Anterior cingulate cortex (tissue), 58 donors: ENCODE data around the gene CDHR1.
"Not testable (repeated sequence)": the region's sequence is repeated elsewhere in the genome, so short reads cannot be mapped to it uniquely, and the experiment has no call there.

ENCODE experiments used
- DNase-seq, 58 donors: peaks; one replicate each; lab custom pipeline; 2025; lab: John Stamatoyannopoulos, UW

Gene CDHR1

DNA sequence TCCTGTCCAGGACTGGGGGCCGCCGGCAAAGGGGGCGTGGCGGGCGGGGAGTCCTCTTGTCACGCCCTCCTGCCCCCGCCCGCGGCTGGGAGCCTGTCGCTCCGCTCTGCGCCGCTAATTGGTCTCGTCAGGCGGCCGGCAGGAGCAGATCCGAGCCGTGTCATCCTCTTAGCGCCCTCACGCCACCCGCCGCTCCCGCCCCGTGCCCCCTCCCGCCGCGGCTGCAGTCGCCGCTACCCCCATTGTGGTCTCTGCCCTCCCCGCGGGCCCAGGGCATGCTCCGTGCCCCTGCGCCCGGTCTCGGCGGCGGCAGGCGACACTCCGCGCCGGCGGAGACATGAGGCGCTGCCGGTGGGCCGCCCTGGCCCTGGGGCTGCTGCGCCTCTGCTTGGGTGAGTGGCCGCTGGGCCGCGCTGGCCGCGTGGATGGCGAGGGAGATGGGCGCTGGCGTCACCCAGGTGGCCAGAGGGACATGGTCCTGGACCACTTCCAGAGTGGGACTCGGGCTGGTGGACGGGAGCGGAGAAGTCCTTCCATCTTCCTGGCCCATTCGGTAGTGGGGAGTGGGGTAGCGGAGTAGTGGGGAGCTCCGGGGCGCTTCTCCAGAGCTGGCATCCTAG lies at the start of gene CDHR1:
Gene CDHR1 (plus strand): TSS at position 114 of the 620 bp plus-strand sequence. CDS start 224 bp downstream, at position 338.
- DNase-seq, result peak in 26 of 58 donors; percentile 9 to 72 (median 28)

DNA sequence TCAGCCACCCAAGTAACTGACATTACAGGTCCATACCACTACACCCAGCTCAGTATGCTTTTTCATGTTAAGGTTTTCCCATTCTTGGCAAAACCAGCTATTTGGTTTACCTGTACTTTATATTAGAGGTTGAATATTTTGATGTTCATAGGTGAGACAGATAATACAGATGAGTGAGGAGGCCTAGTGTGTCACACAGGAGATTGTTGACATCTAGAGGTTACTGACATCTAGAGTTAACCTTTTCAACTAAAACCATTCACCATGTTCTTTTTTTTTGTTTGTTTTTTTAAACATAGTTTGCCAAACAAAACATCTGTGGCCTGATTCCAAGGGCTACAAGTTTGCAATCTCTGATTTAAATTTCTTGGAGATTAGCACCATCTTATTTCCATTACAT lies 47.0 kb upstream of the CDHR1 start:
- DNase-seq, result no peak

DNA sequence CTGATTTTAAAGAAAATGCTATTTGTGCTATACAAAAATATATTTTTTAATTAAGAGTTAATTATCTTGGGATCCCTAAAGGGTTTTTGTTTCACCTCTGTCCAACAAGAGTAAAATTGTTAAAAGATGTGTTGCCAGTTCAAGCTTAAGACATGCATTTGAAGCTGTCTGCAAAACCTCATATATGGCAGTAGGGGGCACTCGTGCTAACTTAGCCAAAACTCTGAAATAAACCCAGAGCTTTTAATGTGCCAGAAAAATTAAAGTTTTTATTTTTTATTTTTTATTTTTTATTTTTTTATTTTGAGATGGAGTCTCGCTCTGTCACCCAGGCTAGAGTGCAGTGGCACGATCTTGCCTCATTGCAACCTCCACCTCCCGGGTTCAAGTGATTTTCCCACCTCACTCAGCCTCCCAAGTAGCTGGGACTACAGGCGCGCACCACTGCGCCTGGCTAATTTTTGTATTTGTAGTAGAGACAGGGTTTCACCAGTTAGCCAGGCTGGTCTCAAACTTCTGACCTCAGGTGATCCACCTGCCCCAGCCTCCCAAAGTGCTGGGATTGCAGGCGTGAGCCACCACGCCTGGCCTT lies 46.2 kb upstream of the CDHR1 start:
- peak in 1 of 58 donors; percentile 2 for DNase-seq

DNA sequence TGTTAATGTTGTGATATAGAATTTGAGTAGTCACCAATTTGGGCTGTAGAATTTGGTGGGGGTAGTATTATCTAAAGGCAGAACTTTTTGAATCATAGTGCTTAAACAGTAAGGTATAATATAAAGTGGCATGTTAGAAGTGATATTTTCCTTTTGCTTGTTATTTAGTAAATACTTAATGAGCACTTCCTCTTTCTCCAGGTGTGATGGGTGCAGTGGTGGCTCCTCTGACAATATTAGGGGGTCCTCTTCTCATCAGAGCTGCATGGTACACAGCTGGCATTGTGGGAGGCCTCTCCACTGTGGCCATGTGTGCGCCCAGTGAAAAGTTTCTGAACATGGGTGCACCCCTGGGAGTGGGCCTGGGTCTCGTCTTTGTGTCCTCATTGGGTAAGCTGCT lies 44.5 kb upstream of the CDHR1 start:
- DNase-seq, result no peak

DNA sequence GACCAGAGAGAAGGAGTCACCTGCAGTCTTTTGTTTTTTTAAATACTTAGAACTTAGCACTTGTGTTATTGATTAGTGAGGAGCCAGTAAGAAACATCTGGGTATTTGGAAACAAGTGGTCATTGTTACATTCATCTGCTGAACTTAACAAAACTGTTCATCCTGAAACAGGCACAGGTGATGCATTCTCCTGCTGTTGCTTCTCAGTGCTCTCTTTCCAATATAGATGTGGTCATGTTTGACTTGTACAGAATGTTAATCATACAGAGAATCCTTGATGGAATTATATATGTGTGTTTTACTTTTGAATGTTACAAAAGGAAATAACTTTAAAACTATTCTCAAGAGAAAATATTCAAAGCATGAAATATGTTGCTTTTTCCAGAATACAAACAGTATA lies 41.6 kb upstream of the CDHR1 start:
- no peak for DNase-seq

DNA sequence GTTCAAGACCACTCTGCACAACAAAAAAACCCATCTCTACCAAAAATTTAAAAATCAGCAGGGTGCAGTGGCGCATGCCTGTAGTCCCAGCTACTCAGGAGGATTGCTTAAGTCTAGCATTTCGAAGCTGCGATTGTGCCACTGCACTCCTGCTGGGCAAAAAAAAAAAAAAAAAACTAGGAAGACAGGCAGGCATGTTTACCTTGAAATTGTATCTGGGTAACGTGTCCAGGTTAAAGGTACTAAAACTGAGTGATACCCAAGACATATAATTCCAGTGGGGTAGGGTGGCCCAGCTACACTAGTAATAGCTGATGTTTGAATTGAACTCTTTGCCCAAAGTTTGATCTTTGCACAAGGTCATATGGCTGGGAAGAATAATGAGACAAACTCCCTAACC lies 38.8 kb upstream of the CDHR1 start:
- no peak for DNase-seq

- DNase-seq, result no peak
Measured at GRCh38 chr10:84156009-84156408, 38.3 kb upstream of the CDHR1 start.

DNA sequence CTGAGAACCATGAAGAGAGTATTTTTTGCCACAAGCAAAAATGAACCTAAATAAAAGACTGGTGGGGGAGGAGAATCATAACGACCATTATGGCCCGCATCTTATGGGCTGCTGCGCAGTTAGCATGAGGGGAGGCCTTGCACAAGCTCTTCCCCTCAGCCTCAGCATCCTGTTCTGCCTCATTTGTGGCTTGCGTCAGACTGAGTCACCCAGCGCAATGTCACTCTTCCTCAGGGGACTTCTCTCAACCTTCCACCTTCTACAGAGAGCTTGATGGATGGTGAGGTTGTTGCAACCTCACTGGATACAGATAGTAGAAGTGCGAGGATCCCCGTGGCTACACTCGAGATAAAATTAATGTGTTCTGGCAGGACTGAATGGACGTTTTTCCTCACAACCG lies 37.6 kb upstream of the CDHR1 start:
- DNase-seq, result no peak

- no peak for DNase-seq
Measured at GRCh38 chr10:84158061-84158460, 36.3 kb upstream of the CDHR1 start.

DNA sequence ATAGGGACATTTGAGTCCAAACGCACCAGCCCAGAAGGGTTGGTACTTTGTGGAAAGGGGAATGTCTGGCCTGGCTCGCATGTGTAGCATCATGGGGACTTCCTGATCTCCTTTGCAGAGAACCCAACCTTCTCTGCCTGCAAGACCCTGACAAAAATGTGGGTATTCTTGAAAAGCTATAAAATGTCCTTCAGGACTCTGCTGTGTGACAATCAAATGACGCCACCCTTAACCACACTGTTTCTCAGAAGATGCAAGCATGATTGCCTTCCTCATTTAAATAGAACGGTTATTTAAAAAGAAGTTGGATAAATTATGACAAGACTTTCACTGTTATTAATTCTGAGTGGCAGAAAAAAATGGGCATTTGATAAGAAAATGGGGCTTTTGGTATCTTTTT lies 35.8 kb upstream of the CDHR1 start:
- DNase-seq, result no peak

DNA sequence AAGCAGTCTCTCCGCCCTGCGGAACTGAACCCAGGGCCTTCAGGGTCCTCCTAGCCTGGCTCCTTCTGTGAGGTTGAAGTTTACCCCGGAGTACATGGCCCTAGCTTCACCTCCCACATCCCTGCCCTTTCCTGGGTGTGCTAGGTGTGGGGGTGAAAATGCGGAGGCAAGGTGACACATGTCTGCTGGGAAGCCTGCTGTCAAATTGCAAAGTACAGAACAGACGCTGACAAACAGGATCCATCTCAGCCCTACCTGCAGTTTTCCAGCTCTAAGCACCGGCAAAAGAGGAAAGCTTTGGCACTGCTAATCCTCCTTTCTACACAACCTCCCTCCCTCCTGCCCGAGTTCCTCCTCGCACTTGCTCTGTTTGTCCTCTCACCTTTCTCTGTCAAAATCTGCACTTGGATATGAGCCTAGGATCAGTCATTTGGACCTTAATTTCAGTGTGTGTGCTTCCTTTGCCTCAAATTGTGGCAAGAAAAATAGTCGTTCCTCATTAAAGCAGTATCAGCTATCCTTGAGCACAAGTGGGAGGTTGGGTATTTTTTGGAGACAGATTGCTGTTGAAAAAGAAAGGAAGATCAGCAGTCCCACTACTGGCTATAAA lies 35.2 kb upstream of the CDHR1 start:
- peak in 2 of 58 donors; percentile 21 to 35 for DNase-seq

DNA sequence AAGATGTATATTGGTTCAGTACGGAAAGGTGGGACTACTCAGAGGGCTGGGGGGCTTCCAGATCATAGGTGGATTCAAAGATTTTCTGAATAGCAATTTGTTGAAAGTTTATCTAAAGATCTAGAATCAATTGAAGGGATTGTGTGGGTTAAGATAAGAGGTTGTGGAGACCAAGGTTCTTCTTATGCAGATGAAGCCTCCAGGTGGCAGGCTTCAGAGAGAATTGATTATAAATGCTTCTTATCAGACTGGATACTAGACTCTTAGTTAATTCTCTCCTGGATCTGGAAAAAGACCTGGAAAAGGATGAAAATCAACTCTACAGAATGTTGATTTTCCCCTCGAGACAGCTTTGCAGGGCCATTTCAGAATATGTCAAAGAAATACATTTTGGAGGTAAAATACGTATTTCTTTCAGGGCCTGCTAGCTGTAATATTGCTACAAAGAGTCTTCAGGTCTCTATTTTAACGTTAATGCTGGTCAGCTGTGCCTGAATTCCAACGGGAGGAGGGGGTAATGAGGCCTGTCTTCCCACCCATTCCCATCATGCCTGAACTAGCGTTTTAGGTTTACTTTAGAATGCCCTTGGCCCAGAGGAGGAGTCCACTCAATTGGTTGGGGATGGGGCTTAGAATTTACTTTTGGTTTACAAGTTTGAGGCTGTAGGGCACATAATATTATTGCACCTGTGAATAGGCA lies 33.5 kb upstream of the CDHR1 start:
- no peak for DNase-seq

- no peak for DNase-seq
Measured at GRCh38 chr10:84163996-84164395, 30.3 kb upstream of the CDHR1 start.

DNA sequence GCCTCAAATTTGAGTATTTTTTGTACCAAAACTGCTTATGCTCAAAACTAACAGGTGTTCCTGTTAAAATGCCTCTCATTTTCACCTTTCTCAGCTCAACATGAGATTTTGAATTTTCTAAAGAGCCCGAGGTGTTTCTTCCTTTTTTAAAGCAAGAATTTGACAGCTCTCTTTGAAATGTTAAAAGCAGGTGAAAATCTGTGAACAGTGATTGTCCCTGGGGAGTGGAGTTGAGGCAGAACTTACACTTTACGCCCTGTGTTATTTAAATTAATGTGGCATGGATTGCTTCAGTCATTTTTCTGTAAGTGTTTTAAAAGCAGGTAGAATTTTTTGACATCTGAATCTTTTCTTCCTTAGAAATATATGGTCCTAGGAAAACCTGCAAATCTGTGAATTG lies 29.9 kb upstream of the CDHR1 start:
- DNase-seq, result no peak

GRCh38 chr10:84166620-84167288 lies 27.6 kb upstream of the CDHR1 start:
- no peak for DNase-seq

DNA sequence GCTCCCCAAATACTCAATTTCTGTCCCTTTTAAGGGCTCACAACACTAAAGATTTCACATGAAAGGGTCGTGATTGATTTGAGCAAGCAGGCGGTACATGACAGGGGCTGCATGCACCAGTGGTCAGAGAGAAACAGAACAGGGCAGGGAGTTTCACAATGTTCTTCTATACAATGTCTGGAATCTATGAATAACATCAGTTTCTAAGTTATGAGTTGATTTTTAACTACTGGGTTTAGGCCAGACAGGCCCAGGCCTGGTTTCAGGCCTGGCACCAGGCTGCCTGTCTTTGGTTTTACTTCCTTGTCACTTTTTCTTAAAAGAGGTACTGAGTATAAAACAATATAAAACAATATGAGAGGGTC lies 27.1 kb upstream of the CDHR1 start:
- DNase-seq, result not testable (repeated sequence)

- DNase-seq, result not testable (repeated sequence)
Measured at GRCh38 chr10:84168382-84168781, 26.0 kb upstream of the CDHR1 start.

DNA sequence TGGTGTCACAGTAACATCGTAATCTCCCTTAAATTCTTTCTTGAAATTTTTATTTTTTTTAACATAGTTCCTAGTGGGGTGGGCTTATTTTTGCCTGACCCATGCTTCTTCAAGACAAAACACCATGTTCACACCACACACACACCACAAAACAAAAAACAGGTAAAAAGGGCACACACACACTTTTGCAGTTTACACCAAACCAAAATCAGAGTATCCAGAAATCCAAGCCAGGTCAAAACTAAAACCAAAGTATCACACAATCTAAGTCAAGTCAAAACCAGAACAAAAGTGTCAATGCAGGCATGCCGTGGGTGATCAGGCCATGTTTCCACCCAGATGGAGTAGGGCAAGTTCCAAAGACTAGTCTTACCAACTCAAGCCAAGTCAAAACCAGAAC lies 23.1 kb upstream of the CDHR1 start:
- not testable (repeated sequence) for DNase-seq

- not testable (repeated sequence) for DNase-seq
Measured at GRCh38 chr10:84171700-84172466, 22.5 kb upstream of the CDHR1 start.
